Activated naive CD4-positive, alpha-beta T cell treated with anti-CD3 and anti-CD28 coated beads, Interleukin-2, amount 10 ng/mL, durations not matched to agents 5 hours and 36 hours (primary cell): ENCODE measurements around the gene ANKRD39. TPM values are rescaled to one million over a fixed set of nuclear protein-coding genes. Genes with fewer than 3 reads are reported as not detected.

Experiments
- microRNA-seq: library from miRNA; unstranded; fragments of <30 nt; microRNA quantifications from one replicate; pipeline ENCODE4 v1.2.0, GENCODE V29; 2022; ENCODE audit warnings: borderline microRNAs expressed, borderline replicate concordance
- total RNA-seq, 2 experiments: library from RNA; stranded (reverse); gene quantifications; one replicate each; pipeline ENCODE4 v1.2.3, GENCODE V29; 2021

ANKRD39 gene, protein sequence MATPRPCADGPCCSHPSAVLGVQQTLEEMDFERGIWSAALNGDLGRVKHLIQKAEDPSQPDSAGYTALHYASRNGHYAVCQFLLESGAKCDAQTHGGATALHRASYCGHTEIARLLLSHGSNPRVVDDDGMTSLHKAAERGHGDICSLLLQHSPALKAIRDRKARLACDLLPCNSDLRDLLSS
- 10 to 100 TPM; 30.8 to 32.0 TPM for total RNA-seq

DNA sequence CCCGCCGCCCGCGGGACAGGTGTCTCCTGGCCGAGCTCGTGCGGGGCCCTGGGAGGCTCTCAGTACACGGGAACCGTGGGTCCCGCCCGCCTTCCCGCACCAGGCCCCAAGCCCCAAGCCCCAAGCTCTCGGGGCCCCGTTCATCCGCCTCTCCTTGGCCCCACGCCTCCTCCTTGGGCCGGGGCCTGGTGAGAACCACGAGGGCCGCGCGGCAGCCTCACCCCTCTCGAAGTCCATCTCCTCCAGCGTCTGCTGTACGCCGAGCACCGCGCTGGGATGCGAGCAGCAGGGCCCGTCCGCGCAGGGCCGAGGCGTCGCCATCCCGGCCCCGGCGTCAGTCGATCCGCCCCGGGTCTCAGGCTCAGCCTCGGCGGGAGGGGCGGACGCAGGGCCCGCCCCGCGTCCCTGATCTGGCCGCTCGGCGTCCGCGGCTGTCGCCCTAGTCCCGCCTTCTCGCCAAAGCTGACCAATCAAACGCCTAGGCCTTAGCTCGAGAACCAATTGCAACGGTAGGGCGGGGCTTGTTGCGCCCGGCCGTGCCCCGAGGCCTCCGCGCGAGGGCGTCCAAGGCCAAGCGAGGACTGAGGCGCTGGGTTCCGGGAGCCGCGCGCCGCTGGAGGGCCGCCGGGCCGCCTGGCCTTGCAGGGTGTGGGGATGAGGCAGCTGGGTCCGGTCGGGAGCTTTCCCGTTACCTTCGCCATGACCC is at the start of gene ANKRD39:
ANKRD39 (minus strand) TSS at position 350 of the 706 bp plus-strand sequence; CDS start at position 321, 29 bp downstream.

DNA sequence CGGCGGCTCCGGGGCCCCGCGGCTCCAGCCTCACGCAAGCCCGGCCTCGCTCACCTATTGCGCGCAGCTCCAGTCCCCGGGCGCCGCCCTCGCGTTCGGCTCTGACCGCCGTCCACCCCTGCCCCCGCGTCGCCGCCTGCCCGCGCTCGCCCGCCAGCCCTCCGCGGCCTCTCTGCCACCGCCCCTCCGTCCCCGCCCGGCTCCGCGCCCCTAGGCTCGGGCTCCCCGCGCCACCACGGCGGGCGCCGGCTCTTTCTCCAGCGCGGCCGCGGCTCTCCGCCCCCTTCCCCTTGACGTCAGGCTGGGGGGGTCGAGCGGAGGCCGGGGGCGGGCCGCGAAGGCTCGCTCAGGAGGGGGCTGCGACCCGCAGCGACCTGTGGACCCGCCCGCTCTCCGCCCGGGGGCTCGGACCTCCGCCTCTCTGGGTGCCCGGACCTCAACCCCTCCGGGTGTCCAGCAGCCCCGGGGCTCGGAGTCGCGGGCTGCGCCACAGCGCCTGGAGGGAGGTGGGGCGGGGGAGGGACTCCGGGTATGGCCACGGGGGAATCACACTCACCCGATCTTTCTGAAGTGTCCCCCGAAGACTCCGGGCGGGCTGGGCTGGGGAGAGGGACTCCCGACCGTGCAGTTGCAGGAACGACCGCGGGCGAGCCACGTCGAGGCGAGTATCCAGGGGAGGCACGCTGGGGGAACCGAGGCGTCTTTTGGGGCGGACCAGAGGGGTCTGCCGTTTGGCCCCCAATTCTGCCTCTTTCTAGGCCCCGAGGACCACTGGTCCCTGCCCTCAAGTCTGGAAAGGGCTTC is 12.2 kb upstream of the ANKRD39 start, which contains the start of gene SEMA4C:
SEMA4C (minus strand) TSS at position 259 of the 804 bp plus-strand sequence. CDS start 2,194 bp downstream, outside the sequence.

DNA sequence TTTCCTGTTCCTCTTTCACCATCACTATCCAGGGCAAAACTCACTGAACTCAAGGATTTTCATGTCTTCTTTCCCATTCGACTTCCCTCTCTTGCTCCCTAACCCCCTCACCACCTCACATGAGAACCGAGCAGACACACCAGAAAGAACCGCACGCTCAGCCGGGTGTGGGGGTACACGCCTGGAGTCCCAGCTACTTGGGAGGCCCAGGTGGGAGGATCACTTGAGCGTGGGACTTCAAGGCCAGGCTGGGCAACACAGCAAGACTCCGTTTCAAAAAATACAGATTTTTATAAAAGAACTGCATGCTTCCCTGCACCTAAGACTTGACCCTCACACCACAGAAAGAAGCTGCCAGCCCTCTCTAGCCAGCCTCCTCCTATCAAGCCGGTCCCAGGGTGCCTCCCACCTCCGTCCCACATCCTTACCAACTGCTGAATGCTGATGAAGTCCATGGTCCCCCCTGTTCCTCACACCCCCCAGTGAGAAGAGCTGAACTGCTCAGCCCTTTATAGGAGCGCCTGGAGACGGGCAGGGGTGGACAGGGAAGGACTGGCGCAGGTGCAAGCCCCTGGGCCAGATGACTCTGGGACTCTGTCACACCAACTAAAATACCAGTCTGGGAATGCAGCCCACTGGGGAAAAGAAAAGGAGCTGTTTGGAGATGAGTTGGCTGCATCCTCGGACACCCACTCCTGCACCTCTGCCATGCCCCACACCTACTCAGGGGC is 14.1 kb downstream of the ANKRD39 start, which contains the start of gene ANKRD23:
ANKRD23 (minus strand) TSS at position 484 of the 731 bp plus-strand sequence; CDS start at position 455, 29 bp downstream.

DNA sequence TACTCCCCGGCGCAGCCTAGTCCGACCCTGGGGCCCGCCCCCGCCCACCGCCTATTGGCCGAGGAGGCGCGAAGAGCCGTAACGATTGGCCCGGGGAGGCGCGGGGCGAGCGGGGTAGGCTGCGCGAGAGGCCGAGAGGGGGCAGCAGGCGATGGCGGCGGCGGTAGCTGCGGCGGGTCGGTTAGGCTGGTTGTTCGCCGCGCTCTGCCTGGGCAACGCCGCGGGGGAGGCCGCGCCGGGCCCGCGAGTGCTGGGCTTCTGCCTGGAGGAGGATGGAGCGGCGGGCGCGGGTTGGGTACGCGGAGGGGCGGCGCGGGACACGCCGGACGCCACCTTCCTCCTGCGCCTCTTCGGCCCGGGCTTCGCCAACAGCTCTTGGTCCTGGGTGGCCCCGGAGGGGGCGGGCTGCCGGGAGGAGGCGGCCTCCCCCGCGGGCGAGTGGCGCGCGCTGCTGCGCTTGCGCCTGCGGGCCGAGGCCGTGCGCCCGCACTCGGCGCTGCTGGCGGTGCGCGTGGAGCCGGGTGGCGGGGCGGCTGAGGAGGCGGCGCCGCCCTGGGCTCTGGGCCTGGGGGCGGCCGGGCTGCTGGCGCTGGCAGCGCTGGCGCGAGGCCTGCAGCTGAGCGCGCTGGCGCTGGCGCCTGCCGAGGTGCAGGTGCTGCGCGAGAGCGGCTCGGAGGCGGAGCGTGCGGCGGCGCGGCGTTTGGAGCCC is 41.5 kb downstream of the ANKRD39 start, which contains the start of gene CNNM3:
CNNM3 (plus strand) TSS at position 142 of the 709 bp plus-strand sequence; CDS start at position 152, 10 bp downstream.

Small RNAs within 50 kb of the gene (microRNA-seq; reads per million reads assigned to microRNA genes)
- not detected for gene MIR3127

Other genes starting within 250 kb of the ANKRD39 start
- gene KANSL3, start 219.7 kb downstream of the ANKRD39 start, total RNA-seq: 10 to 100 TPM; 45.7 to 48.9 TPM
- not detected for gene FER1L5, start 215.3 kb downstream of the ANKRD39 start, total RNA-seq
- gene LMAN2L, start 118.0 kb downstream of the ANKRD39 start, total RNA-seq: 1 to 10 TPM; 7.0 to 7.5 TPM
- gene CNNM4, start 97.1 kb downstream of the ANKRD39 start, total RNA-seq: 1 to 10 TPM; 6.8 to 7.6 TPM
- 10 to 100 TPM; 27.9 to 29.2 TPM for gene CNNM3, start 41.7 kb downstream of the ANKRD39 start, total RNA-seq
- gene ANKRD23, start 14.0 kb downstream of the ANKRD39 start, total RNA-seq: 10 to 100 TPM; 15.2 to 16.5 TPM
- gene SEMA4C, start 12.1 kb upstream of the ANKRD39 start, total RNA-seq: 10 to 100 TPM; 36.6 to 37.7 TPM
- gene FAM178B, start 128.6 kb upstream of the ANKRD39 start, total RNA-seq: 1 to 10 TPM; 1.3 to 1.6 TPM
- 10 to 100 TPM; 20.5 to 23.1 TPM for gene FAHD2B, start 236.9 kb upstream of the ANKRD39 start, total RNA-seq